Stimulated activated CD8-positive, alpha-beta memory T cell treated with anti-CD3 and anti-CD28 coated beads, Interleukin-7, amount 100 ng/mL, for 48 hours (primary cell): ENCODE measurements around the gene THOC2.
"Not testable (repeated sequence)": the region's sequence is repeated elsewhere in the genome, so short reads cannot be mapped to it uniquely, and the experiment has no call there.

Source experiments
- DNase-seq, 2 donors: peaks; one replicate each; pipeline ENCODE4 v3.0.0-alpha.2; 2020; ENCODE audit warnings: low read depth in 1 of 2; ENCODE audit errors: extremely low read depth in 1 of 2

THOC2 gene

DNA sequence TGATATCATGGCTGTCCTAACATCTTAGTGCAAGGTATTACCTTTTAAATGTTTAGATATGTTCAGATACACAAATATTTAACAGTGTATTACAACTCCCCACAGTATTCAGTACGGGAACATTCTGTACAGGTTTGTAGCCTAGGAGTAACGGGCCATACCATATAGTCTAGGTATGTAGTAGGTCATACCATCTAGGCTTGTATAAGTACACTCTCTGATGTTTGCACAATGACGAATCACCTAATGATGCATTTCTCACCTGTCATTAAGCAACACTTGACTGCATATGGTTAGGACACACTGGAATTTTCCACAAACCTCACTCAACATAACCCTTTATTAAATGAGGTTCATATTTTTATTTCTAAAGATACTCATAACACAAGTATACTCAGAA lies 67.7 kb downstream of the THOC2 start:
- no peak for DNase-seq

DNA sequence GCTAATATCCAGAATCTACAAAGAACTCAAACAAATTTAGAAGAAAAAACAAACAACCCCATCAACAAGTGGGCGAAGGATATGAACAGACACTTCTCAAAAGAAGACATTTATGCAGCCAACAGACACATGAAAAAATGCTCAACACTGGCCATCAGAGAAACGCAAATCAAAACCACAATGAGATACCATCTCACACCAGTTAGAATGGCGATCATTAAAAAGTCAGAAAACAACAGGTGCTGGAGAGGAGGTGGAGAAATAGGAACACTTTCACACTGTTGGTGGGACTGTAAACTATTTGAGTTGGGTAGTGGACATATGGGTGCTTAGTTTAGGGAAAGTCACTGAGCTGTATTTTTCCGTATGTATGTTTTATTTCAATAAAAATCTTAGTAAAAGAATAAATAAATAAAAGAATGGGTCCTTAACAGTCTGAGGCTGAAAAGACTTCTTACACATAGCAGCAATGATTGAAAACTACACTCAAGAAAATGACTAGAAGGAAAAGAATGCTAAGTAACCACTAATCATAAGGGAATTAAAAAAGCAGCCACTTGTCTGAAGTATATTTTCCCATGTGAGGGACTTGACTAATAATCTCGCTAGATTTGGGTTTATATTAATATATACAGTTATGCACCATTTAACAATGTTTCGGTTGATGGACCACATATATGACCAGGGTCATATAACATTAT lies 68.2 kb downstream of the THOC2 start:
- DNase-seq = not testable (repeated sequence)

DNA sequence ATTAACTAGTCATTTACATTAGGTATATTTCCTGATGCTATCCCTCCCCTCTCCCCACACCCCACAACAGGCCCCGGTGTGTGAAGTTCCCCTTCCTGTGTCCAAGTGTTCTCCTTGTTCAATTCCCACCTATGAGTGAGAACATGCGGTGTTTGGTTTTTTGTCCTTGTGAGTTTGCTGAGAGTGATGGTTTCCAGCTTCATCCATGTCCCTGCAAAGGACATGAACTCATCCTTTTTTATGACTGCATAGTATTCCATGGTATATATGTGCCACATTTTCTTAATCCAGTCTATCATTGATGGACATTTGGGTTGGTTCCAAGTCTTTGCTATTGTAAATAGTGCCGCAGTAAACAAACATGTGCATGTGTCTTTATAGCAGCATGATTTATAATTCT lies 69.1 kb downstream of the THOC2 start:
- not testable (repeated sequence) for DNase-seq

DNA sequence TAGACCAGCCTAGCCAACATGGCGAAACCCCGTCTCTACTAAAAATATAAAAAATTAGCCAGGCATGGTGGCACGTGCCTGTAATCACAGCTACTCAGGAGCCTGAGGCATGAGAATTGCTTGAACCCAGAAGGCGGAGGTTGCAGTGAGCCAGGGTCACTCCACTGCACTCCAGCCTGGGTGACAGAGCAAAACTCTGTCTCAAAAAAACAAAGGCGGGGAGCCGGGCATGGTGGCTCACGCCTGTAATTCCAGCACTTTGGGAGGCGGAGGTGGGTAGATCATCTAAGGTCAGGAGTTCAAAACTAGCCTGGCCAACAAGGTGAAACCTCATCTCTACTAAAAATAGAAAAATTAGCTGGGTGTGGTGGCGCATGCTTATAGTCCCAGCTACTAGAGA lies 76.3 kb downstream of the THOC2 start:
- DNase-seq = not testable (repeated sequence)

DNA sequence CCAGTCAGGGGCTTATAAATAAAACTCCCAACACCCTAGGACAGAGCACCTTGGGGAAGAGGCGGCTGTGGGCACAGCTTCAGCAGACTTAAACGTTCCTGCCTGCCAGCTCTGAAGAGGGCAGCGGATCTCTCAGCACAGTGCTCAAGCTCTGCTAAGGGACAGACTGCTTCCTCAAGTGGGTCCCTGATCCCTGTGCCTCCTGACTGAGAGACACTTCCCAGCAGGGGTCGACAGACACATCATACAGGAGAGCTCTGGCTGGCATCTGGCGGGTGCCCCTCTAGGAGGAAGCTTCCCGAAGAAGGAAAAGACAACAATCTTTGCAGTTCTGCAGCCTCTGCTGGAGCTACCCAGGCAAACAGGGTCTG lies 84.1 kb downstream of the THOC2 start:
- not testable (repeated sequence) for DNase-seq

DNA sequence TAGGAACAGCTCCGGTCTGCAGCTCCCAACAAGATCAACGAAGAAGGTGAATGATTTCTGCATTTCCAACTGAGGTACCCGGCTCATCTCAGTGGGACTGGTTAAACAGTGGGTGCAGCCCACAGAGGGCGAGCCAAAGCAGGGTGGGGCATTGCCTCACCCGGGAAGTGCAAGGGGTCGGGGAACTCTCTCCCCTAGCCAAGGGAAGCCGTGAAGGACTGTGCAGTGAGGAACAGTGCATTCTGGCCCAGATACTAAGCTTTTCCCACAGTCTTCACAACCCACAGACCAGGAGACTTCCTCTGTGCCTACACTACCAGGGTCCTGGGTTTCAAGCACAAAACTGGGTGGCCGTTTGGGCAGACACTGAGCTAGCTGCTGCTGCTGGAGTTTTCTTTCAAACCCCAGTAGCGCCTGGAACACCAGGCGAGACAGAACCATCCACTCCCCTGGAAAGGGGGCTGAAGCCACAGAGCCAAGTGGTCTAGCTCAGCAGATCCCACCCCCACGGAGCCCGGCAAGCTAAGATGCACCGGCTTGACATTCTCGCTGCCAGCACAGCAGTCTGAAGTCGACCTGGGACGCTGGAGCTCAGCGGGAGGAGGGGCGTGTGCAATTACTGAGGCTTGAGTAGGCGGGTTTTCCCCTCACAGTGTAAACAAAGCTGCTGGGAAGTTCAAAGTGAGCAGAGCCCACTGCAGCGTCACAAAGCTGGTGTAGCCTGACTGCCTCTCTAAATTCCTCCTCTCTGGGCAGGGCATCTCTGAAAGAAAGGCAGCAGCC lies 84.6 kb downstream of the THOC2 start:
- no peak for DNase-seq

DNA sequence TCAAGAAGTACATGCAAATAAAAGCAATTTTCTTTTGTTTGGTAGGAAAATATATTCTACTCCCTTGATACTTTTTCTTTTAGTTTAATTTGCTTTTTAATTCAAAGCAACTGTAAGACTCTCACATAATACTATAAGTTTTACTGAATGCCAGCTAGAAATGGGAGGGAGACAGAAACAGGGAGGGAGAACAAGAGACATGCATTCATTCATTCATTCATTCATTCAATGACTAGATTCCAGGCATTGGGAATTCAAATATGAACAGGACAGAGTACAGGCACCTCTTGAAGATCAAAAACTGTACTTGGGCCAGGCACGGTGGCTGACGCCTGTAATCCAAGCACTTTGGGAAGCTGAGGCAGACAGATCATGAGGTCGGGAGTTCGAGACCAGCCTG lies 85.6 kb downstream of the THOC2 start:
- DNase-seq = no peak

DNA sequence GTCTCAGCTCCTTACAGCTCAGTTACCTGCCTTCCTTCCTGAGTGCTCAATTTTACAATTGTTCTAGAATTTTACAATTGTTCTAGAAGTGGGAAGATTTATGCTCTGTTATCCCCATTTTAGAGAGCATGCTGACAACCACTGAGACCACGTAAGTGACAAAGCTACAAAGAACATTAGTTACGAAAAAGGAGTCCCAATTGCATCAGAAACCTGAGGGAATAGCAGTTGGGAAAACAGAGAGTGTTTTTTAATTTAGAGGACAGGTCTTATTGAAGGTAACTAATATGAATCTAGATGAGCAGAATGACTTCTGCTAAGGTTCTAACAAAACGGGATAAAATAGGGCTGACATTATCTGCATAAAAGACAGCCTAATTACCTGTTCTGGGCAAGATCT lies 103.3 kb downstream of the THOC2 start:
- no peak for DNase-seq

DNA sequence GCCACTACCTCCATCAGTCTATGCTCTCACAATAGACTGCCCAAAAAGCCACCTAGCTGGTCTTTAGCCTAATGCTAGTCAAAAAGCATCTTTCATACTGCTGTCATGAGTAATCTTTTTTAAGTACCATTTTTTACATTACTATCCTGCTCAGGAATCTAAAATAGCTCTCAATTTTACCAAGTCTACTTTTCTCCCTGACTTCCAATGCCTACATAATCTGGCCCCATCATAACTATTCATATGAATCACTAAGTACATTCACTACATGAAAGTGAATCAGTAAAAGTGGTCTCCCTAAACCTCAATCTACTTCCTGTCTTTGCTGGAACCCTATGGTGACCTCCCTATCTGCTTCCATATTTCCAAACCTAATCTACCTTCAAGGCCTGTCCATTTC lies 105.9 kb downstream of the THOC2 start:
- no peak for DNase-seq

DNA sequence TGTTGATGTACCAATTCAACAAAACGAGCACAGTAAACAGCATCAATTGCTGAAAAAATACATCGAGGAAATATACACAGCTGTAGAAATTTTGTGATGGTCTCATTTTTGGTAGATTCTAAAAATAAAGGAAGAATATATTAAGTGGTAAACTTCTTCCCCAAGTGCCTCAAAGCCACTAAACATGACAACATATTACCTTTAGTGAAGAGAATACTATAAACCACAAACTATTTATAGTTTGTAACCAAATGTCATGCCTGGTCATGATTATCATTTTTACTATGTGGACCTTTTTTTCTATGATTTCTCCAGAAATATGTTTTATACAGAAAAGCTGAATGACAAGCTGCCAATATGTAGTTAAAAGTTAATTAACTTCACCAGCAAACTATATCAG lies 106.9 kb downstream of the THOC2 start:
- no peak for DNase-seq

DNA sequence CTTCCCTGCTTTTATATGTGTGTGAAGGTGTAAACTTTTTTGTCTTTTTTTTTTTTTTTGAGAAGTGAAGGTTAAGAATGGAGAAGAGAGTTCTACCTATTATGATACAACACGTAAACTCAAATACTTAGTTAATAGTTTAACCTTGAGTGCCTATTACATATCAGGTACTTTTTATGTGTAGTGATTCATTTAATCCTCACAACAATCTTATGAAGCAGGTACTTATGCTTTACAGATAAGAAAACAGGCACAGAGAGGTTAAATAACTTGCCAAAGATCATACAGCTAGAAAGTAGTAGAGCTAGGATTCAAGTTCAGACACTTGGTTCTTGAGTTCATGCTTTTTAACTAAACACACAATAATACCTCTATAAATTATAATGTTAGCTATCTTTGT lies 107.4 kb downstream of the THOC2 start:
- DNase-seq = no peak

DNA sequence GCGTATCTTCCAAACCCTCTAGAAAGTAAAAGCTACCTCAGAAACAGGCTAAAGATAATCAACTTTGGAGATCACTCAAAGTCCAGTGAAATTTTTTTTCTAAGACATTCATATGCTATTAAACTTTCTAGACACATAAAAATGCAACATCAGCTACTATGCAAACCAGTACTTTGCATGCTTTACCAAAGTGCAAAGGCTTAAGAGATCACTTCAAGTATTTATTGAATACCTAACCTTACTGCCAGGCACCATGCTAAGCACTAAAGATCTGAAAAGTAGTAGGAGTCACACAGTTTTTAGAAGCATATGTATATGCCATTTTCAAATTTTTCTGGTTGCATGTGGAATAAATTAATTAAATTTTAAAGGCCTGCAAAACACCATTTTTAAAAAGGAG lies 115.8 kb downstream of the THOC2 start:
- DNase-seq = no peak

DNA sequence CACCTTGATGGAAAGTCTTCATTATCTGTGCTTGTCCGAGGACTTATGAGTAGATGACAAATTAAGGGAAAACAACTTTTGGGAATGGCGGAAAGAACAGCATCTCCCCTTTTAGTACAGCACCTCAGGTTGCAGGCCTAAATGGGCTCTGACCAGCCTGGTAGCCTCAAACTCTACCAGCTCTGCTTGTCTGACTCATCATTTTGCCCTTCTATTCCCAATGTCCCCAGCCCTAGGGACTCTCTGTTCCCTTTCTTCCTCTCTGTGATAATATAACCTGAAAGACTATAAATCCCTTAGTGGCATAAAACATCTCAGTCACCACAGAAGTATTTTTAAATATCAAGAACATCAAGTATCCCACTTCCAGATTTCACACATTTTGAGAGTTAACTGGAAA lies 121.9 kb downstream of the THOC2 start:
- DNase-seq = no peak

DNA sequence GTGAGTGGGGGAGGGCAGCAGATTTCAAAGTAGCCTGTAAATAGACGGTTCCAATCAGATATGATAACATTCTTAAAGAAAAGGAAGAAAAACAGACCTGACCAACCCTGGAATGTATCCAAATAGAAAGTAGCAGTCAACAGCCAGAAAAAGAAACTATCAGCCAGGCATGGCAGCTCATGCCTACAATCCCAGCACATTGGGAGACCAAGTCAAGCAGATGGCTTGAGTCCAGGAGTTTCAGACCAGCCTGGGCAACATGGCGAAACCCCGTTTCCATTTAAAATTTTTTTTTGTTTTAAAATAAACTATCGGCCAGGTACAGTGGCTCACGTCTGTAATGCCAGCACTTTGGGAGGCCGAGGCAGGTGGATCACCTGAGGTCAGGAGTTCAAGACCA lies 125.0 kb downstream of the THOC2 start:
- no peak for DNase-seq

DNA sequence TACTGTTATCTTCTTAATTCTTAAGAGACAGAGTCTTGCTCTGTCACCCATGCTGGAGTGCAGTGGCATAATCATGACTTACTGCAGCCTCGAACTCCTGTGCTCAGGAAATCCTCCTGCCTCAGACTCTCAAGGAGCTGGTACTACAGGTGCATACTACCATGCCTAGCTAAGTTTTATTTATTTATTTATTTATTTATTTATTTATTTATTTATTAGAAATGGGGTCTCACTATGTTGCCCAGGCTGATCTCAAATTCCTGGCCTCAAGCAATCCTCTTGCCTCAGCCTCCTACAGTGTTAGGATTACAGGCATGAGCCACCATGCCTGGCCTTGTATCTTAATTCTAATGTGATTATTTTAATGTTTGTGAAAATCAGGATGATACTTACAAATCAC lies 125.6 kb downstream of the THOC2 start:
- no peak for DNase-seq

DNA sequence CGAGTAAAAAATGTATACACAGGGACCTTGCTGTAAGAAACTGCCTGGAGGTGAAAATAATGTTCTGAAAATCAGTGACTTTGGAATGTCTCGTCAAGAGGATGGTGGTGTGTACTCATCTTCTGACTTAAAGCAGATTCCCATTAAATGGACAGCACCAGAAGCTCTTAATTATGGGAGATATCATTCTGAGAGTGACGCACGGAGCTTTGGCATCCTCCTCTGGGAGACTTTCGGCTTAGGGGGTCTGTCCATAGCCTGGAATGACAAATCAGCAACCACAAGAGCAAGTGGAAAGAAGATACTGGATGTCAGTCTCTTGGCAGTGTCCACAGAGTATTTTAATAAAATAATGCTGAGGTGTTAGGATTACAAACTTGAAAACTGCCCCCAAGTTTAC lies 129.4 kb downstream of the THOC2 start:
- no peak for DNase-seq

DNA sequence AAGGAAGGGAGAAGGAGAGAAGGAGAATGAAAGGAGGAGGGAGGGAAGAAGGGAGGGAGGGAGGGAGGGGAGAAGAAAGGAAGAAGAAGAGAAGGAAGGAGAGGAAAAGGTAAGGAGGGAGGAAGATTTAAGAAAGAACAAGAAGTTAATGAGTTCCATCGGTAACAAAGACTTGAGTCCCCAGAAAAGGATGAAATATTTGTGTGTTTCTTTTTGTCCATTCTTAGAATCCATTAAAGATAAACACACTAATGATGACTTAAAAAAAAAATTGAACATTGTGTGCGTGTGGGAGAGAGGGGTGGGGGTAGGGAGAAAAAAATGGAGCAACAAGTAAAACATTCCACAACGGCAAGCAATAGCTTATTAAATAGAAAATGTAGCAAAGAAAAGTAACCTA lies 131.4 kb downstream of the THOC2 start:
- DNase-seq = no peak

DNA sequence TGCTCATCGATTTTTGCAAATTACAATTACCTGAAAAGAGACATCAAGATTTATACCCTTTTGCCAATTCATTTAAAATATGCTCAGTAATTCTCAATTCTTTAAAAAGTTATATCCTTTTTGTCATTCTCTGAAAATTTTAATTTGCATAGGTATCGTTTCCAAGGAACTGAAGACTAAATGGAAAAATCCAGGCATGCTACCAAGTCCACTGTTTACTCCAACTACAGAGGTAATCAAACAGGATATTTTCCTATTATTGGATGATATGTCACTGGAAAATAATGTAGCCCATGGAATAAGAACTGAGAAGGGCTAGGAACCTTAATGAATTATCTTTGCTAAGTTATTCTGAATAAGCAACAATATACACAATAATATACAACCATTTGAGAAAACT lies 132.7 kb downstream of the THOC2 start:
- DNase-seq = no peak

DNA sequence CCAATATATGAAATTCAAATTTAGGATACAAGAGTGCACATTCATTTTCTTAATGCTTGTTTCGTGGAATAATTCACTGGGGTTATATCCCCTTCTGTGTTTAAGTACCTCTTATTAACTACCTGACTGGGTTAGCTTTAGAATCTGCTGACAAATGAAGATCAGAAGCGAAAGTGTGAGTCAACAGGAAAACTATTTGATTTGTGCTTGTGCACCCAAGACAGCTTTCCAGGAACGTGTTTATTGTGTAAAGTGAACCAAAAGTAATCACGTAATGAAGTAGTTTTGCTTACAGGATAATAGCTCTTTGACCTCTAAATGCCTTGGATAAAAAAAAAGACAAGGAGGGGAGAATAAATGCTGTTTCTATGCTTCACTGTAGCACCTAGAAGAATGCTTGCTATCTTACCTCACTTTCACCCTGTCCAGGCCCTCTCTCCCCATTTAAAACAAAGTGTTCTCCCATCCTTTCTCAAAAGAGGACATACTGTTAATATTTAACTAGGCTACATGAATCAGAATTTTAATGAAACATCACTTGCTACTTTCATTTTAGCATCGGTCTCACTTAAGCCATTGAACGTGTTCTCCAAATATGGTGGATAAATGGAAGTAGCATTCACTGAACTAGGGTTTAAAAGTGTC lies 141.9 kb downstream of the THOC2 start:
- no peak for DNase-seq

DNA sequence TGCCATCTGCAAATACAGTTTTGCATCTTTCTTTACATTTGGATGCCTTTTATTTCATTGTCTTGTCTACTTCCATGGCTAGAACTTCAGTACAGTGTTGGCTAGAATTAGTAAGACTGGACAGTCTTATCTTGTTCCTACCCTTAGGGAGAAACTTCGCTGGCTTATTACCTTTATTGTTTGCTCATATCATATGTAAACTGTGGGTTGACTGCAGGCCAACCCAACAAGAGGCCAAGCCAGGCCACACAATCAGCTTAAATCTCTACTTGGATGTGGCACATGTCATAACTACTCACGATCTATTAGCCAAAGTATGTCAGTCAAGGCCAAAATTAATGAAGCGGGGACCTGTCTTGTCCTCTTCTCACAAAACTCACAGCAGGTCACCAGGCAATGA lies 144.1 kb downstream of the THOC2 start:
- DNase-seq = no peak

DNA sequence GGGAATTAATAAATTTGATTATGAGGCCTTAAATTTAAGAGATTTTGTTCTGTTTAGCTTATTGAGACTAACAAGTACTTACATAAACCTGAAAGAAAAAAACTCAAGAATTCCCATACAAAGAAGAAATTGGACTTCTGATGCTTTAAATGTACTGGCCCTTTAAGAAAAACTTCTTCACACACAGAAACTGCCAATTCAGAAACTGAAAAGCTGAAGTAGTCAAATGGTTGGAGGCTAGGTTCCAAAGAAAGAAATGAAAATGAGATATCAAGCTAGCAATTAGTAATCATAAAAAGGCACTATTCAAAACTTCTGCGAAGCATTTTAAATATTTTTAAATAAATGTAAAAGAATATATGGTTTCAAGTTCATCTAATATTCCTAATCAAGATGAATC lies 151.3 kb downstream of the THOC2 start:
- DNase-seq = no peak

DNA sequence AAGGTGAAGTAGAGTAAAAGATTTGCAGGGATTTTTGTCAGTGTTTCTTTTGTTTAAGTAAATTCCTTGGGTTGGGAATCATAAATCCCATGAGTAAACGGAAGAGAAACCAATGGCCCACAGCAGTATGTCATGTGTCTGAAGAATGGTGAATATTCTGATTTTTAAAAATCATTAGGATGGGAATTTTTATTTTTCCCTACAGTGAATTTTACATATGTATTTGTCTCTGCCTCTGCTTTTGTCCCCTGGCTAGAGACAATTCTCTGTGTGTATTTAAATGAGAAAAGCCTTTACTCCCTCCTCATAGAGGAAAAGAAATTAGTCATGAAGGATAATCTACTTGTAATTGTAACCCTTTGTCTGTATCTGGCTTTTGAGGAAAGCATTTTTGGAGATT lies 152.1 kb downstream of the THOC2 start:
- no peak for DNase-seq
